ENCODE results near the gene NFATC2IP. TPM values are rescaled to one million over a fixed set of nuclear protein-coding genes. Genes with fewer than 3 reads are reported as not detected.

NFATC2IP gene
- total RNA-seq (2022; extraction: Qiagen RNA extraction): 18.8 to 27.7 TPM (median 24.8 TPM) in 5 replicates

DNA sequence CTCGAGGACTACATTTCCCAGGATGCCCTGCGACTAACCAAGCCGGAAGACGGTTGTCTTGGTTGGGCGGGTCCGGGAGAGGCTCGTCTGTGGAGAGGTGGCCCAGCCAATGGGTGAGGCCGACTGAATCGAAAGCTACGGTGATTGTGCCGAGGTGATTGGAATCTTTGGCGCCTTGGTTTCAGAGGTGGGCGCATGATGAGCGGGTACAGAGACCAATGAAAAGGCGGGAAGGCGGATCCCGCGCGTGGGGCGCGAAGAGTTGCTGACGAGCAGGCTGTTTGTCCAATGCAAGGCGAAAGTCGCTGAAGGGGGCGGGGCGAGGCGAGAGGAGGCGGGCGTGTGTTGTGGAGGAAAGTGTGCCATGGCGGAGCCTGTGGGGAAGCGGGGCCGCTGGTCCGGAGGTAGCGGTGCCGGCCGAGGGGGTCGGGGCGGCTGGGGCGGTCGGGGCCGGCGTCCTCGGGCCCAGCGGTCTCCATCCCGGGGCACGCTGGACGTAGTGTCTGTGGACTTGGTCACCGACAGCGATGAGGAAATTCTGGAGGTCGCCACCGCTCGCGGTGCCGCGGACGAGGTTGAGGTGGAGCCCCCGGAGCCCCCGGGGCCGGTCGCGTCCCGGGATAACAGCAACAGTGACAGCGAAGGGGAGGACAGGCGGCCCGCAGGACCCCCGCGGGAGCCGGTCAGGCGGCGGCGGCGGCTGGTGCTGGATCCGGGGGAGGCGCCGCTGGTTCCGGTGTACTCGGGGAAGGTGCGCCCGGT, at the start of gene NFATC2IP:
Gene NFATC2IP, plus strand, starts transcription at position 290 of the 762 bp plus-strand sequence. Its CDS starts 75 bp downstream, at position 365.

DNA sequence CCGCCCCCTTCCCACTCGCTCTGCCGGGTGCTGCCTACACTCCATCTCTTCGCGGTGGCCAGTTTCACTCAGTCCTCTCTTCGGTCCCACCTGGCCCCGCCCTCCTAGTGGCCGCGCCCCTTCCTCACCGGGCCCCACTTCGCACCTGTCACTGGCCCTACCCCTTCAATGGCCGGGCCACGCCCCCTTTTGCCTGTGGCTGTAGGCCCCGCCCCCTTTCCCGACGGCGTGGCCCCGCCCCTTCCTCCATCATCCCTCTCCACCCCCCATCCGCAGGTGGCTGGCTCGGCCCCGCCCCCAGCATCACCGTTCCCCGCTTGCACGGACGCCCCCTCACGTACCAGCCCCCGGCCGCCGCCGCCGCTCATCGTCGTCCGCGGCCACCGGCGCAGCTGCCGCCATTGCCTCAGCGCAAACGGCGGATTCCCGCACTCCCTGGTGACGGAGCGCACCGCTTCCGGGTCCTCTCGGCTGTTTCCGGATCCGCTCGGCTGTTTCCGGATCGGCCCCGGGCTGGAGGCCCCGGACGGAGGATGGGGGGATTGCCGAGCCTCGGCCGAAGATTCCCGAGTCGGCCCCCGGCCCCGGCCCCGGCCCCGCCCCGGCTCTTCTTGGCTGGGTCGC, 25.9 kb upstream of the NFATC2IP start, which contains the start of gene RABEP2:
Gene RABEP2, minus strand, starts transcription at position 477 of the 624 bp plus-strand sequence. Its CDS starts 75 bp downstream, at position 402.

DNA sequence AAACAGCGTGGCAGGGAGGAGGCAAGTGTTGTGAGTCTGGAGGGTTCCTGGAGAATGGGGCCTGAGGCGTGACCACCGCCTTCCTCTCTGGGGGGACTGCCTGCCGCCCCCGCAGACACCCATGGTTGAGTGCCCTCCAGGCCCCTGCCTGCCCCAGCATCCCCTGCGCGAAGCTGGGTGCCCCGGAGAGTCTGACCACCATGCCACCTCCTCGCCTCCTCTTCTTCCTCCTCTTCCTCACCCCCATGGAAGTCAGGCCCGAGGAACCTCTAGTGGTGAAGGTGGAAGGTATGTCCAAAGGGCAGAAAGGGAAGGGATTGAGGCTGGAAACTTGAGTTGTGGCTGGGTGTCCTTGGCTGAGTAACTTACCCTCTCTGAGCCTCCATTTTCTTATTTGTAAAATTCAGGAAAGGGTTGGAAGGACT, 18.9 kb upstream of the NFATC2IP start, which contains the start of gene CD19:
Gene CD19, plus strand, starts transcription at position 171 of the 425 bp plus-strand sequence. Its CDS starts 30 bp downstream, at position 201.

DNA sequence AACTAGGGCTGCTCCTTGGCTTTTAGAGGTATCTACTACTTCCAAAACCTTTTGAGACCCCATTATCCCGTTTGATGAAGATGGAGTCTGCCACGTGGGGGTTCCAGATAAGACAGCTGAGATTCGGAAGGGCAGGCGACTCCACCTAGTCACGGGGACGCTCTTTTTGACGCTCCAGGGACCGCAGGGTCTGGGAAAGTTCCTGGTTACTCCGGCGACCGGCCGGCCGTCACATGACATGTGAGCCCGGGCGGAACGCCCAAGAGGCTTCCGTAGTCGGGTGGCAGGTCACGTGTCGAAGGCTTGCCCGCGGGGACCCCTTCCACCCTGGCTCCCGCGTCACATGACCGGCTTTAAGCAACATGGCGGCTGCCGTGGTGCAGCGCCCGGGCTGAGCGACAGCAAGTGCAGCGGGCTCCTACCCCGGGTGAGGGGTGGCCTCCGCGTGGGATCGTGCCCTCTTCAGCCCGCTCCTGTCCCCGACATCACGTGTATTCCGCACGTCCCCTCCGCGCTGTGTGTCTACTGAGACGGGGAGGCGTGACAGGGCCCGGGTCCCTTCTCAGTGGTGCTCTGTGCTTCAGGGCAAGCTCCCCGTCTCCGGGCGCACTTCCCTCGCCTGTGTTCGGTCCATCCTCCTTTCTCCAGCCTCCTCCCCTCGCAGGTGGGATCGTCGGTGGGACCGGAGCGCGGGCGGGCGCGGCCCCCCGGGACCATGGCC, 23.9 kb downstream of the NFATC2IP start, which contains the start of gene SPNS1:
Gene SPNS1, plus strand, starts transcription at position 342 of the 721 bp plus-strand sequence. Its CDS starts 374 bp downstream, at position 716.

DNA sequence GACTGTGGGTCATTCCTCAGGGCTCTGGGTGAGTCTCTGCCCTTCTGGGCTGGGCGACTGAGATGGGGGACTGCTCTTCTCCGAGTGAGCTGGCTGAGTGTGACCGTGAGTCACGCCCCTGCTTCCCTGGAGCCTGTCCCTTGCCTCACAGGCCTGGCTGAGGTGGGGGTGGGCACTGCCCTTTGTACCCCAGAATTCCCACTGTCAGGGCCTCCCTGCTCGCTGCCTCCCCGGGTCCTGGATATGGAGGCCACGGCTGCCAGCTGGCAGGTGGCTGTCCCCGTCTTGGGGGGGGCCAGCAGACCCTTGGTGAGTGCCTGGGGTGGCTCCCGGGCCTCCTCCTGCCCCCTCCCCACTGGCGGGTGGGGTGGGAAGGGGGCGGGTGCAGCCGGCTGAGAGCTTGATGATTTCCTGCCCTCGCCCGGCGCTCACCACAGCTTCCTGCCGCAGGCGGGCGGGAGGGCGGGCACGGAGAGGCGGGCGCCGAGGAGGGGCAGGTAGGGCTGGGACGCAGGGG, 33.9 kb downstream of the NFATC2IP start, which contains the start of gene LAT:
Gene LAT, plus strand, starts transcription at position 434 of the 517 bp plus-strand sequence. CDS start 366 bp downstream, outside the sequence.

Other genes with a start within 250 kb of the NFATC2IP start
- 203 to 364 TPM (median 349 TPM) in 5 replicates for gene EIF3C, start 239.5 kb upstream of the NFATC2IP start, total RNA-seq (2022; extraction: Qiagen RNA extraction)
- gene NPIPB9, start 199.2 kb upstream of the NFATC2IP start, total RNA-seq (2022; extraction: Qiagen RNA extraction): 1.1 to 1.7 TPM (median 1.4 TPM) in 5 replicates
- gene ATXN2L, start 127.9 kb upstream of the NFATC2IP start, total RNA-seq (2022; extraction: Qiagen RNA extraction): 82.9 to 130 TPM (median 121 TPM) in 5 replicates
- 221 to 309 TPM (median 290 TPM) in 5 replicates for gene TUFM, start 104.6 kb upstream of the NFATC2IP start, total RNA-seq (2022; extraction: Qiagen RNA extraction)
- 20.6 to 31.7 TPM (median 26.7 TPM) in 5 replicates for gene SH2B1, start 87.1 kb upstream of the NFATC2IP start, total RNA-seq (2022; extraction: Qiagen RNA extraction)
- gene ATP2A1, start 72.4 kb upstream of the NFATC2IP start, total RNA-seq (2022; extraction: Qiagen RNA extraction): 1.3 to 5.2 TPM (median 1.5 TPM) in 5 replicates
- 7.3 to 10.4 TPM (median 8.7 TPM) in 5 replicates for gene RABEP2, start 25.7 kb upstream of the NFATC2IP start, total RNA-seq (2022; extraction: Qiagen RNA extraction)
- gene CD19, start 19.0 kb upstream of the NFATC2IP start, total RNA-seq (2022; extraction: Qiagen RNA extraction): not detected in 5 replicates
- gene SPNS1, start 23.8 kb downstream of the NFATC2IP start, total RNA-seq (2022; extraction: Qiagen RNA extraction): 52.8 to 83.6 TPM (median 74.8 TPM) in 5 replicates
- 2.7 to 4.3 TPM (median 3.6 TPM) in 5 replicates for gene LAT, start 34.1 kb downstream of the NFATC2IP start, total RNA-seq (2022; extraction: Qiagen RNA extraction)

Data from A549 treated with AZD2906 at 1 μM for 4 hours (cell line).